Adrenal gland (tissue), 5 donors: Measurements from ENCODE around the gene METTL2A.
"Not testable (repeated sequence)": the region's sequence is repeated elsewhere in the genome, so short reads cannot be mapped to it uniquely, and the experiment has no call there.

Experiments used
- CTCF ChIP-seq, 6 experiments: fragments of 450-650 bp in 4 of 6; fragments of 200-600 bp in 2 of 6; sonication (generic) in 1 of 6; IDR thresholded peaks; 1 replicate in 5 of 6; 2 replicates in 1 of 6; pipeline versions ENCODE4 v1.5.1 to v1.8.0; 2016 to 2021; ENCODE audit warnings: antibody characterized with exemption in 6 of 6, mild to moderate bottlenecking in 2 of 6, moderate library complexity in 1 of 6
- POLR2A ChIP-seq, 2 donors: fragments of 450-650 bp; IDR thresholded peaks; one replicate each; pipeline ENCODE4 v1.6.1; 2017; ENCODE audit warnings: antibody characterized with exemption in 2 of 2, mild to moderate bottlenecking in 2 of 2, moderate library complexity in 1 of 2
- donor health status: DM: no; HTN: no; CAD: no.

GRCh38 chr17:62470666-62471379, 47.1 kb downstream of the METTL2A start:
- peak in 1 of 2 donors; percentile 12 for TF ChIP-seq POLR2A (IDR thresholded peaks at IDR 0.05)
- TF ChIP-seq CTCF (IDR thresholded peaks at IDR 0.05): not testable (repeated sequence)
